ENCODE results near the gene CDH6. TPM values are rescaled to one million over a fixed set of nuclear protein-coding genes. Genes with fewer than 3 reads are reported as not detected.

CDH6 gene
- total and polyA plus RNA-seq, 2 donors (not counting 3 experiments of a cell fraction or from before 2014, with no cell fraction given), result 0.06 TPM; not detected in 1

- CTCF ChIA-PET, result no interaction called here
- DNase-seq (ENCODE audit: low read depth, low spot score), result no peak
- BruUV-seq (replicated peaks), result no TSS peak
These were observed 171.6 kb downstream of the CDH6 start for GRCh38 chr5:31364881-31365636.

More at GRCh38 chr5:31364881-31365636, 171.6 kb downstream of the CDH6 start:
- H3K9me3 ChIP-seq (replicated peaks; ENCODE audit: control insufficient read depth, insufficient read depth, low read length), result no peaks in the 10 kb centered on the region
- intact Hi-C loops (cut with micrococcal nuclease), result no loop called here
- no peaks in the 10 kb centered on the region for H3K79me2 ChIP-seq (ENCODE audit: control insufficient read depth, insufficient read depth, low read length)
- no peak overlapping the region for H3K4me3 ChIP-seq (replicated peaks in 1 of 3; ENCODE audit: insufficient read depth in 1 of 3, low read depth in 1 of 3, low read length in 3 of 3)
- H3K27me3 ChIP-seq (ENCODE audit: control insufficient read depth in 2 of 2, insufficient read depth in 2 of 2, low read length in 2 of 2), result no peaks in the 10 kb centered on the region
- TF ChIP-seq JUN (IDR thresholded peaks at IDR 0.05; ENCODE audit: borderline replicate concordance, insufficient read depth, insufficient read length, low read depth) (no peak), POLR2AphosphoS5 (IDR thresholded peaks at IDR 0.05; ENCODE audit: insufficient read depth, low read depth, low read length) (no peak), CTCF (IDR thresholded peaks at IDR 0.05; ENCODE audit: extremely low read depth in 1 of 2, insufficient read depth in 1 of 2, low read depth in 1 of 2, low read length in 2 of 2) (no peak), FOS (IDR thresholded peaks at IDR 0.05; ENCODE audit: borderline replicate concordance, insufficient read depth, low read length) (no peak), POLR2A (IDR thresholded peaks at IDR 0.05; ENCODE audit: low read depth, low read length) (no peak), MYC (IDR thresholded peaks at IDR 0.05; ENCODE audit: low read depth, low read length) (no peak), MAX (IDR thresholded peaks at IDR 0.05; ENCODE audit: insufficient read depth, insufficient read length) (no peak), EZH2 (IDR thresholded peaks at IDR 0.05; ENCODE audit: borderline replicate concordance, low read depth, low read length, severe bottlenecking) (no peak), GATA2 (IDR thresholded peaks at IDR 0.05; ENCODE audit: insufficient read depth, insufficient read length, low read depth, low read length) (no peak)
- H3K9me1 ChIP-seq (replicated peaks; ENCODE audit: control insufficient read depth, extremely low read depth, insufficient read depth, low read length), result no peaks in the 10 kb centered on the region
- H3K4me2 ChIP-seq (ENCODE audit: insufficient read depth, low read length), result no peak overlapping the region
- H3K36me3 ChIP-seq (ENCODE audit: control insufficient read depth in 2 of 2, extremely low read depth in 1 of 2, insufficient read depth in 2 of 2, low read length in 2 of 2), result no peaks in the 10 kb centered on the region
- no peak overlapping the region for H2AFZ ChIP-seq (ENCODE audit: low read depth, low read length)
- no peak overlapping the region for H3K9ac ChIP-seq (replicated peaks; ENCODE audit: extremely low read depth, insufficient read depth, low read length)
- FAIRE-seq, result no peak
- H3K27ac ChIP-seq (ENCODE audit: insufficient read depth, low read depth, low read length), result no peak overlapping the region
- POLR2A ChIA-PET, result no interaction called here
- no peaks in the 10 kb centered on the region for H3K4me1 ChIP-seq (ENCODE audit: control insufficient read depth, extremely low read depth, insufficient read depth, low read length)
- dilution Hi-C loops (cut with MboI; ENCODE audit: extremely low pct_ligation_motif_present, low sequenced_read_pairs), result no loop called here
- no peaks in the 10 kb centered on the region for H4K20me1 ChIP-seq (replicated peaks; ENCODE audit: control insufficient read depth, extremely low read depth, insufficient read depth, low read length)
